Neuronal stem cell (in vitro differentiated cells): ENCODE results near the gene GALNT16.
A peak's percentile ranks its signal among the peaks of the same experiment; 100 is the strongest.

Experiments used
- DNase-seq: peaks from one replicate; pipeline ENCODE4 v3.0.0-alpha.2; 2013; ENCODE audit warnings: low spot score
- H2AFZ ChIP-seq: one replicate; pipeline ENCODE4 v1.6.1; 2013; ENCODE audit warnings: mild to moderate bottlenecking, low read length, inconsistent platforms
- H2AK5ac ChIP-seq: 2 replicates; pipeline ENCODE4 v1.6.1; 2013; ENCODE audit warnings: low read depth, mild to moderate bottlenecking, inconsistent platforms, low read length, moderate library complexity, mixed read lengths
- H2BK120ac ChIP-seq: 2 replicates; pipeline ENCODE4 v1.6.1; 2013; ENCODE audit warnings: low read depth, mild to moderate bottlenecking, inconsistent platforms, low read length, moderate library complexity, mixed read lengths
- H2BK12ac ChIP-seq: one replicate; pipeline ENCODE4 v1.6.1; 2013; ENCODE audit warnings: low read length, inconsistent platforms
- H2BK15ac ChIP-seq: 2 replicates; pipeline ENCODE4 v1.6.1; 2013; ENCODE audit warnings: mild to moderate bottlenecking, low read length, inconsistent platforms, mixed read lengths
- H2BK5ac ChIP-seq: one replicate; pipeline ENCODE4 v1.6.1; 2013; ENCODE audit warnings: inconsistent platforms, mild to moderate bottlenecking, low read length, moderate library complexity
- H3K14ac ChIP-seq: one replicate; pipeline ENCODE4 v1.6.1; 2013; ENCODE audit warnings: low read length, inconsistent platforms
- H3K18ac ChIP-seq: 2 replicates; pipeline ENCODE4 v1.6.1; 2013; ENCODE audit warnings: low read length, inconsistent platforms
- H3K23ac ChIP-seq: 2 replicates; pipeline ENCODE4 v1.6.1; 2013; ENCODE audit warnings: low read depth, mild to moderate bottlenecking, mixed read lengths, low read length, inconsistent platforms; ENCODE audit not compliant: poor library complexity
- H3K27ac ChIP-seq: replicated peaks from 3 replicates; pipeline ENCODE4 v1.5.1; 2013; ENCODE audit warnings: low read length, inconsistent platforms
- H3K27me3 ChIP-seq, 3 experiments: 2 replicates each; pipeline ENCODE4 v1.6.1; 2013; ENCODE audit warnings: low read length in 3 of 3, mild to moderate bottlenecking in 2 of 3, inconsistent platforms in 1 of 3, low read depth in 1 of 3, mixed read lengths in 1 of 3, moderate library complexity in 1 of 3; ENCODE audit not compliant: control insufficient read depth in 3 of 3, insufficient read depth in 3 of 3
- H3K36me3 ChIP-seq, 2 donors: replicated peaks in 1 of 2; 2 replicates each; pipeline ENCODE4 v1.6.1; 2013; ENCODE audit warnings: low read length in 2 of 2; ENCODE audit not compliant: control insufficient read depth in 2 of 2, insufficient read depth in 2 of 2
- H3K4ac ChIP-seq: 2 replicates; pipeline ENCODE4 v1.6.1; 2013; ENCODE audit warnings: inconsistent platforms, mild to moderate bottlenecking, low read length, moderate library complexity
- H3K4me1 ChIP-seq, 2 donors: 1 replicate in 1 of 2; 2 replicates in 1 of 2; pipeline ENCODE4 v1.6.1; 2013; ENCODE audit warnings: low read length in 2 of 2, low read depth in 1 of 2; ENCODE audit not compliant: control insufficient read depth in 2 of 2, insufficient read depth in 1 of 2
- H3K4me2 ChIP-seq: one replicate; pipeline ENCODE4 v1.6.1; 2013; ENCODE audit warnings: mild to moderate bottlenecking, low read length, inconsistent platforms; ENCODE audit not compliant: insufficient read depth, poor library complexity, severe bottlenecking
- H3K4me3 ChIP-seq, 2 donors: 2 replicates each; pipeline ENCODE4 v1.5.1; 2013; ENCODE audit warnings: low read length in 2 of 2, mild to moderate bottlenecking in 2 of 2, inconsistent platforms in 1 of 2, moderate library complexity in 1 of 2
- H3K79me1 ChIP-seq: one replicate; pipeline ENCODE4 v1.6.1; 2013; ENCODE audit warnings: low read depth, mild to moderate bottlenecking, inconsistent platforms, low read length, moderate library complexity
- H3K9ac ChIP-seq: one replicate; pipeline ENCODE4 v1.6.1; 2013; ENCODE audit warnings: mild to moderate bottlenecking, low read depth, low read length, inconsistent platforms; ENCODE audit not compliant: poor library complexity
- H3K9me3 ChIP-seq, 2 donors: replicated peaks in 1 of 2; 2 replicates each; pipeline versions ENCODE3 to v1.6.1; 2013; ENCODE audit warnings: low read length in 2 of 2, mild to moderate bottlenecking in 2 of 2, inconsistent platforms in 1 of 2, low read depth in 1 of 2, mixed read lengths in 1 of 2, moderate library complexity in 1 of 2; ENCODE audit not compliant: control insufficient read depth in 2 of 2, insufficient read depth in 1 of 2
- H4K8ac ChIP-seq: one replicate; pipeline ENCODE4 v1.6.1; 2013; ENCODE audit warnings: low read depth, mild to moderate bottlenecking, inconsistent platforms, low read length, moderate library complexity
- H4K91ac ChIP-seq: one replicate; pipeline ENCODE4 v1.6.1; 2013; ENCODE audit warnings: low read length, low read depth, mild to moderate bottlenecking, inconsistent platforms; ENCODE audit not compliant: poor library complexity
- WGBS, 2 donors: extraction: QIAGEN DNeasy Blood & Tissue Kit; methylation state at CpG; one replicate each; pipeline ENCODE4 v1.1.7; 2013; ENCODE audit warnings: missing lambda C conversion rate in 2 of 2, mixed read lengths in 1 of 2; ENCODE audit not compliant: insufficient read length in 2 of 2, insufficient replicate concordance in 1 of 2; ENCODE audit errors: extremely low coverage in 2 of 2; 5-methylcytosine and 5-hydroxymethylcytosine counted together

Gene GALNT16

GRCh38 chr14:69334576-69334975 is 74.6 kb downstream of the GALNT16 start:
- Histone ChIP-seq H2BK120ac (no peak overlapping the region), H4K8ac (no peak overlapping the region), H3K4me1 (peaks cover 0 to 4% of the 10 kb centered on the region in 2 donors), H3K9ac (no peak overlapping the region), H3K9me3 (no peaks in the 10 kb centered on the region), H3K14ac (no peak overlapping the region), H4K91ac (no peak overlapping the region), H2BK15ac (no peak overlapping the region), H3K18ac (no peak overlapping the region), H3K4me2 (no peak overlapping the region), H3K27me3 (no peaks in the 10 kb centered on the region), H3K4ac (no peak overlapping the region), H3K4me3 (no peak overlapping the region), H3K23ac (no peak overlapping the region), H2BK12ac (no peak overlapping the region), H3K27ac (no peak overlapping the region), H3K79me1 (no peaks in the 10 kb centered on the region), H2AFZ (no peak overlapping the region), H2BK5ac (no peak overlapping the region), H3K36me3 (peaks cover 0 to 43% of the 10 kb centered on the region in 2 donors), H2AK5ac (no peak overlapping the region)
- DNase-seq, result no peak
- WGBS, 2 donors, result no CpG with 5 or more reads among the region's 6 CpGs

GRCh38 chr14:69335371-69335771 is 75.4 kb downstream of the GALNT16 start:
- Histone ChIP-seq H3K36me3 (peaks cover 0 to 42% of the 10 kb centered on the region in 2 donors), H3K4ac (no peak overlapping the region), H4K91ac (no peak overlapping the region), H3K4me1 (peaks cover 0 to 4% of the 10 kb centered on the region in 2 donors), H3K79me1 (no peaks in the 10 kb centered on the region), H3K27ac (no peak overlapping the region), H2BK120ac (no peak overlapping the region), H4K8ac (no peak overlapping the region), H2BK15ac (no peak overlapping the region), H3K18ac (no peak overlapping the region), H2BK12ac (no peak overlapping the region), H3K27me3 (no peaks in the 10 kb centered on the region), H3K23ac (no peak overlapping the region), H3K9me3 (no peaks in the 10 kb centered on the region), H3K9ac (no peak overlapping the region), H3K4me3 (no peak overlapping the region), H3K14ac (no peak overlapping the region), H2AK5ac (no peak overlapping the region), H2AFZ (no peak overlapping the region), H3K4me2 (no peak overlapping the region), H2BK5ac (no peak overlapping the region)
- DNase-seq, result no peak
- no CpG with 5 or more reads among the region's 6 CpGs for WGBS, 2 donors

GRCh38 chr14:69337984-69338383 is 78.0 kb downstream of the GALNT16 start:
- no peaks in the 10 kb centered on the region for H3K9me3 ChIP-seq
- H2BK5ac ChIP-seq, result no peak overlapping the region

GRCh38 chr14:69339426-69339825 is 79.5 kb downstream of the GALNT16 start:
- Histone ChIP-seq H3K18ac (no peak overlapping the region), H2AFZ (no peak overlapping the region), H2BK5ac (no peak overlapping the region), H3K4me3 (no peak overlapping the region), H3K23ac (no peak overlapping the region), H4K91ac (no peak overlapping the region), H3K4ac (no peak overlapping the region), H2AK5ac (no peak overlapping the region), H2BK120ac (no peak overlapping the region), H3K4me1 (peaks cover 0 to 4% of the 10 kb centered on the region in 2 donors), H3K36me3 (peaks cover 0 to 46% of the 10 kb centered on the region in 2 donors), H3K27me3 (no peaks in the 10 kb centered on the region), H3K79me1 (no peaks in the 10 kb centered on the region), H3K4me2 (no peak overlapping the region), H3K14ac (no peak overlapping the region), H3K27ac (no peak overlapping the region), H3K9me3 (no peaks in the 10 kb centered on the region), H3K9ac (no peak overlapping the region), H2BK12ac (no peak overlapping the region), H2BK15ac (no peak overlapping the region), H4K8ac (no peak overlapping the region)
- DNase-seq, result no peak
- no CpG with 5 or more reads among the region's 13 CpGs for WGBS, 2 donors

More at GRCh38 chr14:69337984-69338383, 78.0 kb downstream of the GALNT16 start:
- Histone ChIP-seq H3K36me3 (peaks cover 0 to 54% of the 10 kb centered on the region in 2 donors), H4K8ac (no peak overlapping the region), H2BK12ac (no peak overlapping the region), H3K27ac (no peak overlapping the region), H3K4me2 (no peak overlapping the region), H2BK15ac (no peak overlapping the region), H3K4me3 (no peak overlapping the region), H3K14ac (peak overlapping the region; percentile 82), H3K23ac (peak overlapping the region; percentile 12), H3K79me1 (no peaks in the 10 kb centered on the region), H3K18ac (no peak overlapping the region), H3K27me3 (no peaks in the 10 kb centered on the region), H3K4me1 (peaks cover 0 to 4% of the 10 kb centered on the region in 2 donors), H2BK120ac (no peak overlapping the region), H2AFZ (no peak overlapping the region), H2AK5ac (no peak overlapping the region), H3K4ac (no peak overlapping the region), H4K91ac (no peak overlapping the region), H3K9ac (no peak overlapping the region)
- DNase-seq, result no peak
- no CpG with 5 or more reads among the region's 5 CpGs for WGBS, 2 donors
